ENCODE results near the gene GNPTAB. TPM values are rescaled to one million over a fixed set of nuclear protein-coding genes. Genes with fewer than 3 reads are reported as not detected.

Gene GNPTAB
- total and polyA plus RNA-seq, 2 of the 4 experiments (the other 2 are of a cell fraction), result 16.0 to 24.2 TPM

DNA sequence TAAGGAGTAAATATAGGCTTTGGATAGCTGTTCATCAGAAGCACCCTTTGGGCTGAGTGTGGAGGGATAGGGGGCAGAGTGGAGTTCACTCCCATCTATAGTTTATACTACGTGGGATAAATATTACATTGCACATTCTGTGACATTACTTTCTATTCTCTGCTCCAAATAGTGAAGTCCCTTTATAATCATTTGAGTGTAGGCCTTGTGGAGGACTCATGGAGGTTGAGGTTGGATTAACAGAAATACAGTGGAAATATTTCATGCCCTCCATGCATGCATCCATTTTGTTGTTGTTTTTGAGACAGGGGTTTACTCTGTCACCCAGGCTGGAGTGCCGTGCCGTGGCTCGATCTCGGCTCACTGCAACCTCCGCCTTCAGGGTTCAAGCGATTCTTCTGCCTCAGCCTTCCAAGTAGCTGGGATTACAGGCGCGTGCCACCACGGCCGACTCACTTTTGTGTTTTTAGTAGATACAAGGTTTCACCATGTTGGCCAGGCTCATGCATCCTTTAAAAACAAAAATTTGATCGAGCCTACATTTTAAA, 131.9 kb downstream of the GNPTAB start:
- no peak overlapping the region for H2AK9ac ChIP-seq (replicated peaks; ENCODE audit: low read depth, low read length, poor library complexity)
- H3K4me2 ChIP-seq (ENCODE audit: low read depth, low read length), result peak overlapping the region; percentile 99
- H3K23ac ChIP-seq (ENCODE audit: low read depth, low read length), result no peak overlapping the region
- no peak overlapping the region for H2BK5ac ChIP-seq (ENCODE audit: low read depth, low read length, poor library complexity, severe bottlenecking)
- peak overlapping the region; percentile 99 for H3K4me3 ChIP-seq (ENCODE audit: insufficient read depth, low read depth, low read length)
- no peaks in the 10 kb centered on the region for H3K27me3 ChIP-seq (ENCODE audit: control insufficient read depth, insufficient read depth, low read length)
- no peak overlapping the region for H2BK15ac ChIP-seq (ENCODE audit: low read depth, low read length)
- dilution Hi-C loops (cut with HindIII; ENCODE audit: low sequenced_read_pairs, unreplicated experiment), result no loop called here
- in situ Hi-C loops (cut with MboI; ENCODE audit: low sequenced_read_pairs), result no loop called here
- 0 out of 2 replicates have a peak overlapping the region, but pooled peaks have one; percentile 87 for H3K9ac ChIP-seq (ENCODE audit: low read depth, low read length)
- H2BK20ac ChIP-seq (ENCODE audit: low read depth, low read length), result no peak overlapping the region
- no CpG with 5 or more reads among the region's 12 CpGs for WGBS, 2 experiments (ENCODE audit: extremely low coverage in 2 of 2, insufficient read length in 1 of 2)
- no peak overlapping the region for H2BK120ac ChIP-seq (ENCODE audit: low read depth, low read length)
- no peak overlapping the region for H2AFZ ChIP-seq (replicated peaks; ENCODE audit: low read length, poor library complexity)
- no peak overlapping the region for H3K27ac ChIP-seq (ENCODE audit: insufficient read depth, low read length)
- no peaks in the 10 kb centered on the region for H3K9me1 ChIP-seq (ENCODE audit: insufficient read depth, low read length)
- H4K5ac ChIP-seq (ENCODE audit: low read depth, low read length), result no peak overlapping the region
- no peaks in the 10 kb centered on the region for H4K20me1 ChIP-seq (ENCODE audit: insufficient read depth, low read length)
- H3K9me3 ChIP-seq (ENCODE audit: control insufficient read depth, insufficient read depth, low read length), result peaks cover under 1% of the 10 kb centered on the region
- peaks cover 9 to 16% of the 10 kb centered on the region in 2 experiments; a peak in 2 of 4 replicates for H3K79me1 ChIP-seq (ENCODE audit: low read depth in 1 of 2, low read length in 2 of 2)
- TF ChIP-seq, protein P1, sequence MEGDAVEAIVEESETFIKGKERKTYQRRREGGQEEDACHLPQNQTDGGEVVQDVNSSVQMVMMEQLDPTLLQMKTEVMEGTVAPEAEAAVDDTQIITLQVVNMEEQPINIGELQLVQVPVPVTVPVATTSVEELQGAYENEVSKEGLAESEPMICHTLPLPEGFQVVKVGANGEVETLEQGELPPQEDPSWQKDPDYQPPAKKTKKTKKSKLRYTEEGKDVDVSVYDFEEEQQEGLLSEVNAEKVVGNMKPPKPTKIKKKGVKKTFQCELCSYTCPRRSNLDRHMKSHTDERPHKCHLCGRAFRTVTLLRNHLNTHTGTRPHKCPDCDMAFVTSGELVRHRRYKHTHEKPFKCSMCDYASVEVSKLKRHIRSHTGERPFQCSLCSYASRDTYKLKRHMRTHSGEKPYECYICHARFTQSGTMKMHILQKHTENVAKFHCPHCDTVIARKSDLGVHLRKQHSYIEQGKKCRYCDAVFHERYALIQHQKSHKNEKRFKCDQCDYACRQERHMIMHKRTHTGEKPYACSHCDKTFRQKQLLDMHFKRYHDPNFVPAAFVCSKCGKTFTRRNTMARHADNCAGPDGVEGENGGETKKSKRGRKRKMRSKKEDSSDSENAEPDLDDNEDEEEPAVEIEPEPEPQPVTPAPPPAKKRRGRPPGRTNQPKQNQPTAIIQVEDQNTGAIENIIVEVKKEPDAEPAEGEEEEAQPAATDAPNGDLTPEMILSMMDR (conservative IDR thresholded peaks at IDR 0.05; ENCODE audit: low read depth, low read length), result 0 out of 2 replicates have a peak, but pooled peaks have one; percentile 13
- no peak for TF ChIP-seq MAFK (IDR thresholded peaks at IDR 0.05; ENCODE audit: low read depth, low read length)
- H3K18ac ChIP-seq (ENCODE audit: low read depth, low read length), result no peak overlapping the region
- ChIA-PET POLR2A (ENCODE audit: unreplicated experiment) (interaction anchor here (0.6 kb wide), 1 partner anchor 524 kb away, joined by 3 read pairs; no protein-coding TSS in a partner anchor), CTCF (interaction anchor here (0.6 to 1.1 kb wide), 2 partner anchors 8 to 30 kb away, joined by 3 to 4 read pairs; no protein-coding TSS in a partner anchor)
- intact Hi-C loops (cut with micrococcal nuclease), result no loop called here
- H2AK5ac ChIP-seq (ENCODE audit: low read depth, low read length), result no peak overlapping the region
- 0 out of 2 replicates have a peak overlapping the region, but pooled peaks have one; percentile 7 for H3K4ac ChIP-seq (ENCODE audit: low read depth, low read length)
- H4K8ac ChIP-seq (ENCODE audit: low read depth in 2 of 2, low read length in 2 of 2), result no peak overlapping the region
- DNase-seq (peak; percentile 12), ATAC-seq (ENCODE audit: low read depth) (peak; percentile 19)
- H3K56ac ChIP-seq (ENCODE audit: extremely low read depth, insufficient read depth, low read length), result no peak overlapping the region
- H3K36me3 ChIP-seq (ENCODE audit: control insufficient read depth, insufficient read depth, low read length), result no peaks in the 10 kb centered on the region
- no TSS peak for BruUV-seq (replicated peaks)
- H4K91ac ChIP-seq (ENCODE audit: insufficient read depth, low read depth, low read length), result no peak overlapping the region
- no peak overlapping the region for H3K14ac ChIP-seq (replicated peaks; ENCODE audit: low read depth, low read length)
- peaks cover 7% of the 10 kb centered on the region for H3K4me1 ChIP-seq (ENCODE audit: control insufficient read depth, insufficient read depth, low read length)
